Measurements from ENCODE around the gene SHC2.

DNA sequence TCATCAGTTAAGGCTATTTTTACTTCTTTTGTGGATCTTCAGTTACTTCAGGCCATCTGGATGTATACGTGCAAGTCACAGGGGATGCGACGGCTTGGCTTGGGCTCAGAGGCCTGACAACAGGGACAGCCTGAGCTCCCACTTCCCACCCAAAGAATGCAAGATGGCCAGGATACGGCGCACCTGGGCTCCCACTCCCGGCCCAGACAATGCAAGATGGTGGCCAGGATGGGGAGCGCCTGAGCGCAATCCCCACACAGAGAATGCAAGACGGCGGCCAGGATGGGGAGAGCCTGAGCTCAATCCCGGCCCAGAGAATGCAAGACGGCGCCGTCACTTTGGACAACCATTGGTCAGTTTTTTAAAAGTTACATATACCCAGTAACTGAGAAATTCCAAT, 91.0 kb downstream of the SHC2 start:
- TF ChIP-seq CTCF (IDR thresholded peaks at IDR 0.05) = no peak
- TF ChIP-seq SIN3A (IDR thresholded peaks at IDR 0.05; ENCODE audit: borderline replicate concordance, insufficient read depth, low read depth, low read length) = no peak
- no peak for TF ChIP-seq POLR2AphosphoS5 (IDR thresholded peaks at IDR 0.05; ENCODE audit: low read depth, low read length)
